ENCODE results near the gene CENATAC. TPM values are rescaled to one million over a fixed set of nuclear protein-coding genes. Genes with fewer than 3 reads are reported as not detected.
"Not testable (repeated sequence)": the region's sequence is repeated elsewhere in the genome, so short reads cannot be mapped to it uniquely, and the experiment has no call there.

Gene CENATAC
- total RNA-seq, 3 donors from 2014 or later: 24.6 to 33.4 (median 30.9) TPM

GRCh38 chr11:118984825-118985224 is 13.1 kb upstream of the CENATAC start:
- ATAC-seq (no peak), DNase-seq (no peak)
- no peaks in the 10 kb centered on the region for H3K36me3 ChIP-seq (ENCODE audit: low read depth)
- H3K4me3 ChIP-seq: no peak overlapping the region
- H3K4me1 ChIP-seq (ENCODE audit: low read depth): no peaks in the 10 kb centered on the region
- intact Hi-C loops (cut with DNase I, micrococcal nuclease): no loop called here
- TF ChIP-seq, protein P1, sequence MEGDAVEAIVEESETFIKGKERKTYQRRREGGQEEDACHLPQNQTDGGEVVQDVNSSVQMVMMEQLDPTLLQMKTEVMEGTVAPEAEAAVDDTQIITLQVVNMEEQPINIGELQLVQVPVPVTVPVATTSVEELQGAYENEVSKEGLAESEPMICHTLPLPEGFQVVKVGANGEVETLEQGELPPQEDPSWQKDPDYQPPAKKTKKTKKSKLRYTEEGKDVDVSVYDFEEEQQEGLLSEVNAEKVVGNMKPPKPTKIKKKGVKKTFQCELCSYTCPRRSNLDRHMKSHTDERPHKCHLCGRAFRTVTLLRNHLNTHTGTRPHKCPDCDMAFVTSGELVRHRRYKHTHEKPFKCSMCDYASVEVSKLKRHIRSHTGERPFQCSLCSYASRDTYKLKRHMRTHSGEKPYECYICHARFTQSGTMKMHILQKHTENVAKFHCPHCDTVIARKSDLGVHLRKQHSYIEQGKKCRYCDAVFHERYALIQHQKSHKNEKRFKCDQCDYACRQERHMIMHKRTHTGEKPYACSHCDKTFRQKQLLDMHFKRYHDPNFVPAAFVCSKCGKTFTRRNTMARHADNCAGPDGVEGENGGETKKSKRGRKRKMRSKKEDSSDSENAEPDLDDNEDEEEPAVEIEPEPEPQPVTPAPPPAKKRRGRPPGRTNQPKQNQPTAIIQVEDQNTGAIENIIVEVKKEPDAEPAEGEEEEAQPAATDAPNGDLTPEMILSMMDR (IDR thresholded peaks at IDR 0.05): no peak
- no peaks in the 10 kb centered on the region for H3K9me3 ChIP-seq

- TF ChIP-seq, protein P1 (IDR thresholded peaks at IDR 0.05): no peak
- H3K9me3 ChIP-seq: no peaks in the 10 kb centered on the region
Observed at GRCh38 chr11:118988280-118988679, 9.7 kb upstream of the CENATAC start.

GRCh38 chr11:118991486-118992038 is 6.4 kb upstream of the CENATAC start:
- intact Hi-C loops (cut with DNase I, micrococcal nuclease): not testable (repeated sequence)

More at GRCh38 chr11:118988280-118988679, 9.7 kb upstream of the CENATAC start:
- H3K4me1 ChIP-seq (ENCODE audit: low read depth): no peaks in the 10 kb centered on the region
- ATAC-seq: no peak
- DNase-seq: no peak
- no peak overlapping the region for H3K4me3 ChIP-seq
- intact Hi-C loops (cut with DNase I, micrococcal nuclease): no loop called here
- H3K36me3 ChIP-seq (ENCODE audit: low read depth): no peaks in the 10 kb centered on the region

DNA sequence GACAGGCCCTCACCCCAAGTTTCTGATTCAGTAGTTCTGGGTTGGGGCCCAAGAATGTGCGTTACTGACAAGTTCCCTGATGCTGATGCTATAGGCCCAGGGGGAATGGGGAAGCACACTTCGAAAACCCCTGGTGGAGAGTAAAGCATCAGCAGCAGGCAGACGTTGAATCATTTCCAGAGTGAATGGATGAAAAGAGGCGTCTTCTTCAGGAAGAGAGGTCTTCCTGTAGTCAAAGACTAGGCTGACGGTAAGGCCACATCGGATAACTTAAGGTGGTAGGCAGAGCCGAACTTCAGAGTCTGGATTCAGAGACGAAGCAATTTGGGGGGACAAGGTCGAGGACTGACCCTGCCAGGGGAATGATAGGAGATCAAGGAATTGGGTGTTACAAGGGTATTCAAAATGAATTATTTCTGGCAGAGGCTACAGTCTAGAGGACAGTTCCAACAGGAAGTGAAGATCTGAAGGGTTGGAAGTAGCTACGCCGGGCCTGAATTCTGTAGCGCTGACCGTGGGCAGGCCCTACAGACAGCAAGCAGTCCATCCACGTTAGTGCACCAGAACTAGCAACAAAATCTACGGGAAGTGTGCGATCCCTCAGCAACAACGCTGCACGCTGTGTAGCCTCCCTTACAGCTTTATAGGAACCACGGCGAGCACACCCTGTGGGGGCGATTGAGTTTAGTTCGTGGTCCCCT is 862 bp upstream of the CENATAC start:
- DNase-seq (no peak), ATAC-seq (peak; percentile 26)
- intact Hi-C loops (cut with DNase I, micrococcal nuclease): no loop called here
- no peaks in the 10 kb centered on the region for H3K9me3 ChIP-seq
- TF ChIP-seq, protein P1 (IDR thresholded peaks at IDR 0.05): no peak
- H3K4me1 ChIP-seq (ENCODE audit: low read depth): peaks cover 5% of the 10 kb centered on the region
- peak overlapping the region; percentile 78 for H3K4me3 ChIP-seq
- no peaks in the 10 kb centered on the region for H3K36me3 ChIP-seq (ENCODE audit: low read depth)

More at GRCh38 chr11:118991486-118992038, 6.4 kb upstream of the CENATAC start:
- not testable (repeated sequence) for H3K4me3 ChIP-seq; DNase-seq; H3K4me1 ChIP-seq (ENCODE audit: low read depth); ATAC-seq; H3K36me3 ChIP-seq (ENCODE audit: low read depth); H3K9me3 ChIP-seq

GRCh38 chr11:118998388-118998717 is 415 bp downstream of the CENATAC start:
- TF ChIP-seq, protein P1 (IDR thresholded peaks at IDR 0.05): no peak
- Histone ChIP-seq H3K36me3 (ENCODE audit: low read depth) (no peaks in the 10 kb centered on the region), H3K4me3 (peak overlapping the region; percentile 78), H3K9me3 (no peaks in the 10 kb centered on the region), H3K4me1 (ENCODE audit: low read depth) (peaks cover 5% of the 10 kb centered on the region)
- intact Hi-C loops (cut with DNase I, micrococcal nuclease): no loop called here
- ATAC-seq (peak; percentile 52), DNase-seq (no peak)

DNA sequence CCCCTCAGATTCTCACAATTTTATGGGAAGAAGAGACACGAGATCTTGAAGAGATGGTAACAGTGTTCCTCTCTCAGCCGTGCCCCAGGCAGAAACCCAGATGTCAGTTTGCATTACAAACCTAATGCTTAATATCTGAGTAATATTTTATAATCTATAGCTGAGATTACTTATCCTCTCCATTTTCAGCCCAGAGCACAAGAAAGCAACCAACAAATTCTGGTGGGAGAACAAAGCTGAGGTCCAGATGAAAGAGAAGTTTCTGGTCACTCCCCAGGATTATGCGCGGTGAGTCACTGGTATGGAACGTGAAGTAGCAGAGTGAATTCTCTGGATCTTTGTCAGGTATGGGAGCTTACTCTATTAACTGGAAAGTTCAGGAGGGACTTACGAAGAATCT is 884 bp downstream of the CENATAC start:
- Histone ChIP-seq H3K36me3 (ENCODE audit: low read depth) (no peaks in the 10 kb centered on the region), H3K4me1 (ENCODE audit: low read depth) (peaks cover 5% of the 10 kb centered on the region), H3K9me3 (no peaks in the 10 kb centered on the region), H3K4me3 (no peak overlapping the region)
- ATAC-seq: no peak
- TF ChIP-seq, protein P1 (IDR thresholded peaks at IDR 0.05): no peak
- intact Hi-C loops (cut with DNase I, micrococcal nuclease): no loop called here
- DNase-seq: no peak

Data from mucosa of descending colon (tissue), 3 donors.